ENCODE data around the gene KCNQ2.

Gene KCNQ2

GRCh38 chr20:63520504-63520933 lies 48.1 kb upstream of the KCNQ2 start, which contains the start of gene PPDPF:
Gene PPDPF, plus strand, starts transcription at chr20:63520765. Its CDS starts 544 bp downstream, at chr20:63521309.
- Histone ChIP-seq H3K4me3 (ENCODE audit: insufficient read depth, low read length, poor library complexity, severe bottlenecking) (peak within 1 kb of the TSS; percentile 79), H3K9me2 (replicated peaks; ENCODE audit: insufficient read depth, low read length) (no peaks in the 10 kb centered on the region), H3K79me2 (ENCODE audit: insufficient read depth, low read length) (no peaks in the 10 kb centered on the region), H2AFZ (ENCODE audit: low read depth, low read length, severe bottlenecking) (peak within 1 kb of the TSS; percentile 99), H3K4me2 (ENCODE audit: low read depth, low read length, poor library complexity, severe bottlenecking) (peak within 1 kb of the TSS; percentile 72), H3K9ac (ENCODE audit: low read length) (peak within 1 kb of the TSS; percentile 67), H3F3A (ENCODE audit: insufficient read depth) (0 out of 2 replicates have a peak, but pooled peaks cover 3% of the 10 kb centered on the region), H3K36me3 (ENCODE audit: low read length) (peaks cover 3% of the 10 kb centered on the region; the same call in 1 of the 2 replicates), H3K27me3 (ENCODE audit: low read length) (no peaks in the 10 kb centered on the region), H3K9me3 (ENCODE audit: insufficient read depth, low read length) (no peaks in the 10 kb centered on the region), H3K27ac (ENCODE audit: low read depth, low read length) (peak within 1 kb of the TSS; percentile 25; the same call in 1 of the 2 replicates), H4K20me1 (ENCODE audit: low read depth, low read length) (no peaks in the 10 kb centered on the region)
- no peak for TF ChIP-seq EZH2phosphoT487 (conservative IDR thresholded peaks at IDR 0.05; ENCODE audit: low read length)
- no peak for TF ChIP-seq CTCF (IDR thresholded peaks at IDR 0.05; ENCODE audit: insufficient read depth, low read length, poor library complexity, severe bottlenecking)

GRCh38 chr20:63519668-63520503 lies 47.4 kb upstream of the KCNQ2 start:
- Histone ChIP-seq H3K4me2 (ENCODE audit: low read depth, low read length, poor library complexity, severe bottlenecking) (peak overlapping the region; percentile 72), H3K9me2 (replicated peaks; ENCODE audit: insufficient read depth, low read length) (no peaks in the 10 kb centered on the region), H3F3A (ENCODE audit: insufficient read depth) (no peaks in the 10 kb centered on the region), H3K27ac (ENCODE audit: low read depth, low read length) (no peak overlapping the region), H3K36me3 (ENCODE audit: low read length) (peaks cover 3% of the 10 kb centered on the region; the same call in 1 of the 2 replicates), H3K4me3 (ENCODE audit: insufficient read depth, low read length, poor library complexity, severe bottlenecking) (peak overlapping the region; percentile 79), H3K79me2 (ENCODE audit: insufficient read depth, low read length) (no peaks in the 10 kb centered on the region), H3K9ac (ENCODE audit: low read length) (peak overlapping the region; percentile 67), H2AFZ (ENCODE audit: low read depth, low read length, severe bottlenecking) (peak overlapping the region; percentile 99), H3K9me3 (ENCODE audit: insufficient read depth, low read length) (no peaks in the 10 kb centered on the region), H3K27me3 (ENCODE audit: low read length) (no peaks in the 10 kb centered on the region), H4K20me1 (ENCODE audit: low read depth, low read length) (no peaks in the 10 kb centered on the region)
- TF ChIP-seq EZH2phosphoT487 (conservative IDR thresholded peaks at IDR 0.05; ENCODE audit: low read length) (no peak), CTCF (IDR thresholded peaks at IDR 0.05; ENCODE audit: insufficient read depth, low read length, poor library complexity, severe bottlenecking) (peak; percentile 22)

GRCh38 chr20:63518946-63519667 lies 46.7 kb upstream of the KCNQ2 start:
- peaks cover 3% of the 10 kb centered on the region; the same call in 1 of the 2 replicates for H3K36me3 ChIP-seq (ENCODE audit: low read length)
- no peak for TF ChIP-seq CTCF (IDR thresholded peaks at IDR 0.05; ENCODE audit: insufficient read depth, low read length, poor library complexity, severe bottlenecking)
- no peak for TF ChIP-seq EZH2phosphoT487 (conservative IDR thresholded peaks at IDR 0.05; ENCODE audit: low read length)
- no peak overlapping the region for H3K9ac ChIP-seq (ENCODE audit: low read length)
- H3K27ac ChIP-seq (ENCODE audit: low read depth, low read length) = no peak overlapping the region
- no peak overlapping the region for H2AFZ ChIP-seq (ENCODE audit: low read depth, low read length, severe bottlenecking)
- no peaks in the 10 kb centered on the region for H3K9me2 ChIP-seq (replicated peaks; ENCODE audit: insufficient read depth, low read length)
- no peaks in the 10 kb centered on the region for H3K9me3 ChIP-seq (ENCODE audit: insufficient read depth, low read length)
- no peak overlapping the region for H3K4me2 ChIP-seq (ENCODE audit: low read depth, low read length, poor library complexity, severe bottlenecking)
- no peaks in the 10 kb centered on the region for H3F3A ChIP-seq (ENCODE audit: insufficient read depth)
- no peak overlapping the region for H3K4me3 ChIP-seq (ENCODE audit: insufficient read depth, low read length, poor library complexity, severe bottlenecking)
- no peaks in the 10 kb centered on the region for H3K27me3 ChIP-seq (ENCODE audit: low read length)
- H3K79me2 ChIP-seq (ENCODE audit: insufficient read depth, low read length) = no peaks in the 10 kb centered on the region
- no peaks in the 10 kb centered on the region for H4K20me1 ChIP-seq (ENCODE audit: low read depth, low read length)

All from SU-DHL-6 (cell line).